Body of pancreas (tissue), 4 donors: ENCODE data around the gene SLAMF9.

Source experiments
- POLR2A ChIP-seq, 3 donors: fragments of 450-650 bp; IDR thresholded peaks; one replicate each; pipeline ENCODE4 v1.6.1; 2016; ENCODE audit warnings: antibody characterized with exemption in 3 of 3, mild to moderate bottlenecking in 2 of 3
- TF ChIP-seq, protein P1 (sequence below), 7 experiments: fragments of 450-650 bp in 4 of 7; fragments of 200-600 bp in 3 of 7; sonication (generic) in 3 of 7; IDR thresholded peaks; one replicate each; pipeline ENCODE4 v1.5.1; 2016 to 2019; ENCODE audit warnings: antibody characterized with exemption in 7 of 7

DNA sequence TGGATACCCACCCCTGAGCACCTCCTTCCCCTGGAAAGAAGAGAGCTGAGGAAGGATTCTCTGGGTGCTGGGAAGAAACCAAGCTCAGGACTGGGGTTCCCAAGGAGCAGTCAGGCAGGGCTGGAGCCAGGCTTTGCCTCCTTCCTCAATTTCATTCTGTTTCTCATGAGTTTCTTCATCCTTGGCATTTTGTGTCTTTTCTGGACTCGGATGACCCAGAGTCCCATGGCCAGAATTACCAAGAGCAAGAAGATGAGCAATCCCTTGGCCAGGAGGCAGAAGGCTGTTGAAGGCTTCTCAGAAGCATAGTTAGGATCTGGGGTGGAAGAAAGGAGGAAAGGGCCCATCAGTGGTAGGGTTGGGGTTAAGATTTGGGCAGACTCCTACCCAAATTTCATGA is 2.5 kb downstream of the SLAMF9 start:
- no peak for TF ChIP-seq POLR2A (IDR thresholded peaks at IDR 0.05)
- TF ChIP-seq, protein P1, sequence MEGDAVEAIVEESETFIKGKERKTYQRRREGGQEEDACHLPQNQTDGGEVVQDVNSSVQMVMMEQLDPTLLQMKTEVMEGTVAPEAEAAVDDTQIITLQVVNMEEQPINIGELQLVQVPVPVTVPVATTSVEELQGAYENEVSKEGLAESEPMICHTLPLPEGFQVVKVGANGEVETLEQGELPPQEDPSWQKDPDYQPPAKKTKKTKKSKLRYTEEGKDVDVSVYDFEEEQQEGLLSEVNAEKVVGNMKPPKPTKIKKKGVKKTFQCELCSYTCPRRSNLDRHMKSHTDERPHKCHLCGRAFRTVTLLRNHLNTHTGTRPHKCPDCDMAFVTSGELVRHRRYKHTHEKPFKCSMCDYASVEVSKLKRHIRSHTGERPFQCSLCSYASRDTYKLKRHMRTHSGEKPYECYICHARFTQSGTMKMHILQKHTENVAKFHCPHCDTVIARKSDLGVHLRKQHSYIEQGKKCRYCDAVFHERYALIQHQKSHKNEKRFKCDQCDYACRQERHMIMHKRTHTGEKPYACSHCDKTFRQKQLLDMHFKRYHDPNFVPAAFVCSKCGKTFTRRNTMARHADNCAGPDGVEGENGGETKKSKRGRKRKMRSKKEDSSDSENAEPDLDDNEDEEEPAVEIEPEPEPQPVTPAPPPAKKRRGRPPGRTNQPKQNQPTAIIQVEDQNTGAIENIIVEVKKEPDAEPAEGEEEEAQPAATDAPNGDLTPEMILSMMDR (IDR thresholded peaks at IDR 0.05): no peak
